ENCODE data around the gene CHORDC1.
"Not testable (repeated sequence)": the region's sequence is repeated elsewhere in the genome, so short reads cannot be mapped to it uniquely, and the experiment has no call there.

The CHORDC1 gene

DNA sequence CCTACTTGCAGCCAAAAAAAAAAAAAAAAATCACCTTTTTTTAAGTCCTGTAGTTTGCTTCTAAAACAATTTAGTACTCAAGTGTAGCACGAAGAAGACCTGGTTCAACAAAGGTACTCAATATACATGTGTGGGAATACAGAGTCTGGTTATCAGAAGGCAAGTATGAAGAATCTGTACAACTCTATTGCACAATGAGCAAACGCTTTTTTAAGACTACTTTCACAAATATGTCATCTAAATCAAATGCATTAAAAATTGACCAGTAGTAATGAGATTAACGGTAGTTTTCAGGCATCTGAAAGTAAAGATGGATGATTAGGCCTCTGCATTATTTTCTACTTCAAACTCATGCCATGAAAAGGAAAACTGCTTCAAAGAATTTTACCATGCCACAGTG, 9.5 kb downstream of the CHORDC1 start:
- FAIRE-seq, result no peak

DNA sequence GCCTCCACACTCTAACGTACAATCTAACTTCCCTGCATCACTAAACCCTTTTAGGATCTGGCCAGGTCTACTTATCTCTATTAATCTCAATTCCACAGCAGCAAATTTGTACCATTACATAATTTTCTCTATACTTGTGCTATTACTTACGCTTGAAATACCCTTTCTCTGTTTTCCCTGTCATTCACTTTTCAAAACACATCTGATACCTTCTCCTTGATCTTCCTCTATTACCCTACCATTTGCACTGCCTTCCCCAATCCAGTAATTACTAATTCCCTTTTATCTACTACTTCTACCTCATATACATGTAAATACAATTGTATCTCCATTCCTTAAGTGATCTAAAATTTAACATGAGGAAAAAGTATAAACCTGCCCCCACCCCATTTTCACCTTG, 14.0 kb downstream of the CHORDC1 start:
- FAIRE-seq, result no peak

DNA sequence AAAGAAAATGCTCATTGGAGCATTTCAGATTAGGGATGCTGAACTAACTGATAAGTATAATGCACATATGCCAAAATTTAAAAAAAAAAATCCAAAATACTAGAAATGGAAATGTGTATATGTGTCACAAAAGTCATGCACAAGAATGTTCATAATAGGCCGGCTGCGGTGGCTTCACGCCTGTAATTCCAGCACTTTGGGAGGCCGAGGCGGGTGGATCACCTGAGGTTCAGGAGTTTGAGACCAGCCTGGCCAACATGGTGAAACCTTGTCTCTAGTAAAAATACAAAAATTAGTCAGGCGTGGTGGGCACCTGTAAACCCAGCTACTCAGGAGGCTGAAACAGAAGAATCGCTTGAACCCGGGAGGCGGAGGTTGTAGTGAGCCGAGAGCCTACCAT, 14.9 kb downstream of the CHORDC1 start:
- not testable (repeated sequence) for FAIRE-seq

DNA sequence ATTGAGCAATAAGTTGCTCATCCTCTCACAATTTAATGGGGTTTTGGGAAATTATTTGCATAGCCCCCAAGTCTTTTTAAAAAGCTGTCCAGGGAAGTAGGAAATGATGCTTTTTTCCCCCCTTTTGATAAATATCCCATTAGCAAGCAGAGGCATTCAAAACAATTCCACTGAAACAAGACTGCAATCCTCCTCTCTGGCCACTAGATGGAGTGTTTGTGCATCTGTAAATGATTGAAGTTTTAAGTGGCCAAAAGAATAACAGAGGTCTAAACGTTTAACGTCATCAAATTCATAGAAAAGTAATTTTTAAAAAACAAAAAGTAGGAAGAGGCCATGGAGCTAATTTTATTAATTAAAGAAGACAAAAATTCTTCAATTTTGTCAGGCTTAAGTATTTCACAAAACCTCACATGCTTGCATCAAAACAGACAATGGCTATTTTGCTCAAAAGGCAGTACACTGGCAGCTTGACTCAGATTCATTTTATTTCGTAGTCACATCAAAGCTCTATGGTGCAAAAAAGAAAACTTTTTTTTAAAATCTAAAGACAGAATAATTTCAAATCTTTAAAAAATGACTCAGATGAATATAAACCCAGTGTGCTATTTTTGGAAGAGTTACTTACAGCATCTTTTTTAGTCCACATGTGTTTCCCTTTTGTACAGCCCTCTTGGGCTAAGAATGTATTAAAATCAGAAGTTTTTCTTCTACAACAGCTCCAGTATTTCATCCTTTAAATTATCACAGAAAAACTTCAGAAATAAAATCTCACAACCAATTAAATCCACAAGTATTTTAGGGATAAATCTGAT, 17.8 kb downstream of the CHORDC1 start:
- no peak for FAIRE-seq

DNA sequence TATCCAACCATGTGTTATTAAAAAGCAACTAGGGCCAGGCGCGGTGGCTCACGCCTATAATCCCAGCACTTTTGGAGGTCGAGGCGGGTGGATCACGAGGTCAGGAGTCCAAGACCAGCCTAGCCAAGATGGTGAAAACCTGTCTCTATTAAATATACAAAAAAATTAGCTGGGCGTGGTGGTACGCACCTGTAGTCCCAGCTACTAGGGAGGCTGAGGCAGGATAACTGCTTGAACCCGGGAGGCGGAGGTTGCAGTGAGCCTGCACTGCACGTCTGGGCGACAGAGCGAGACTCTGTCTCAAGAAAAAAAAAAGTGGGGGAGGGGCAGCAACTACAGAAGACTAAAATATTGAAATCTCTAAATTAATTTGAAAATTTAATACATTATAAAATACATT, 18.4 kb downstream of the CHORDC1 start:
- no peak for FAIRE-seq

DNA sequence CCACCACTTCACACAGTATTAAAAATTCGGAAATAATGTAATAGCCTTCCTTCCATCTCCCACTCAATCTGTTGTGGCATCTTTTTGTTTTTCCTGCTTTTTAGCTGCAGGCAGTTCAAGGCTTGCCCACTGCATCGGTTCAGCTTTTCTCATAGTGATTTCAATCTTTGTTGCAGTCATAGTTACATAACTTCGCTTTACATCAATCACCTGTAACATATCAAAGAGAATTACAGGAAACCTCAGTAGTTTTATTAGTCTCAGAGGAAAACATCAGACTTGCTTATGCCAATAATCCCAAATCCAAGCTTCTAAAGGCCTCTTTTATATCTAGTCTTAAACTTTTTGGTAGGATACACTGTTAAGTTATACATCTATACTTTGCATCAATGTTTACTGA, 20.5 kb downstream of the CHORDC1 start:
- FAIRE-seq, result no peak

DNA sequence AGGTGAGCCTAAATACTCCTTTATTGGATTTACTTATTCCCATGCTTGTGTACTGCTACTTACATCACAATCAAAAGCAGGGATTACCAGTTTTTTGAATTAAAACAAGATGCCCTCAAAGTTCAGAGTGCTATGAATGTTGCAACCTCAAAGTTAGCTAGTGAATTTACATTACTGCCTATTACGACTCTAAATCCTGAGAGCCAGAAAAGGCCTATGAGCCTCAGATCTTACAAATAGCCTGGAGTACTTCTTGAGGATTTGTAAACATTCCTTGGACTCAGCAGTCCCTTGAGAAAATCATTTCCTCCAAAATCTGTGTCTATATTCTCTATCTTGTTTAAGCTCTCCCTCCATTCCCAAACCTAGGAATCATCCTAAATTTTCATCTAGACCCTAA, 25.5 kb downstream of the CHORDC1 start:
- FAIRE-seq, result no peak

DNA sequence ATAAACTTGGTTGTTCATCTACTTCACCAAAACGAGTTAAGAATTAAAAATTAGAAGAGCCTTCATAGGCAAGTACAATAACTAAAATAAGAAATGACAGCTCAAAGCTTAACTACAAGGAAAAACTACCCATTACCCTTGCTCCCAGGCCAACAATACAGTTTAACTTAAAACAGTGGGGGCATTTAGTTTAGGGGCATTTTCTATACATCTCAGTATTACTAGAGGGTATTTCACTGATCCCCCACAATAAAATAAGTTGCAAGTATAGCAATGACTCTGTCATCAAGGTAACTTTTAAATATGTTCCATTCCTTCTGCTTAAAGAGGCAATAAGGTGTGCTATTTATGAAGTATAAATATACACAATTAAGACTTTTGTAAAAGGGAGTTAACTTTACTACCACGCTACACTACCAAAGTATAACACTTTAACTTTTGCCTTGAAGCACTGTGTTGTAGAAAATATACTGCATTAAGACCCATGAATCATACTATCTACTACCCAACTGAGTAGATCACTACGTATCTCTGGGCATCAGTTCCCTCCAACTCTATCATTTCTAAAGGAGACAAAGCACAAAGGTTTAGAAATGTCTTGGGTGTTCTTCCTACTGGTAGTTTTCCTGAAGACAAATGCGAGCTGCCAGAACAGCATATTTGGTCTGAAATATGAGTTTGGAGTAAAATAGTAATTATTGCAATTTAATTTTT, 29.8 kb downstream of the CHORDC1 start:
- no peak for FAIRE-seq

DNA sequence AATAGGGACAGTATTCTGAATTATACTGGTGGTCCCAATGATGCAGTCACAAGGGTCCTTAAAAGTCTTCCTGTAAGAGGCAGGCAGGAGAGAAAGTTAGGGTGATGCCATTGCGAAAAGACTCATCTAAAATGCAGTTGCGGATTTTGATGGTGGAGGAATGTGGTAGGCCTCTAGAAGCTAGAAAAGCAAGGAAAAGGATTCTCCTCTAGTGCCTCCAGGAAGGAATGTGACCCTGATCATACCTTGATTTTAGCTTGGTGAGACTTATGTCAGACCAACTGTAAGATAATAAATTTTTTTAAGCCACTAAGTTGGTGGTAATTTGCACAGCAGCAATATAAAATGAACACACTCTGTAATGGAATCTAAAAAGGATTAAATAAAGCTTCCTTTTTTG, 33.8 kb downstream of the CHORDC1 start:
- FAIRE-seq, result no peak

DNA sequence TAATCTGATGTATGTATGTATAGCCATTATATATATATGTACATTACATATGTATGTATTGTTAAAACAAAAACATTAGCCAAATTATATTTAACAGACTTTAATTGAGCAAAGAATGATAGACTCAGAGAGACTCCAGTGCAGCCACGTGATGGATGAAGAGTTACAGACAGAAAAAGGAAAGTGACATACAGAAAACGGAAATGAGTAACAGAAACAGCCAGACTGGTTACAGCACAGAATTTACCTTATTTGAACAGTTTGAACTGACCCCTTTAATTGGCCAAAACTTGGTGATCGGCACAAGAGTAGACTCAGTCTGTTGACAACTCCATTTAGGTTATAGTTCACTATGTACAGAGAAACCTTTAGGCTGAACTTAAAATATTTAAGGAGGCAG, 35.0 kb downstream of the CHORDC1 start:
- FAIRE-seq, result no peak

DNA sequence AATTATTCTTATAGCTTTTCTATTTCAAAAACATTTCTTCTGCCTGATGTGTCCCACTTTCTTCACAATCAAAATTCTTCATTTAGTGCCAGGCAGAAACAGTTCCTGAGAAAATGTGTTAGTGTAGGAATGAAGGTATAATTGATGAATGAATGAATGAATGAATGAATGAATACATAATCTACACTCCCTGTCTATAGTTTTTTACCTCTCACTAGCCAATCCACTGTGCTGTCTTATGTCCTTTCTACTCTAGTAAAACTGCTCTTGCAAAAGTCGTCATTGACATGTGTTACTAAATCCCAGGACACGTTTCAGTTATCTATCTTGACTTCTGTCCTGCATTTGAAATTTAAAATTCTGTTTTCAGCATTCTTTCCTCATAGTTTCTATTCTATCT, 42.9 kb downstream of the CHORDC1 start:
- no peak for FAIRE-seq

DNA sequence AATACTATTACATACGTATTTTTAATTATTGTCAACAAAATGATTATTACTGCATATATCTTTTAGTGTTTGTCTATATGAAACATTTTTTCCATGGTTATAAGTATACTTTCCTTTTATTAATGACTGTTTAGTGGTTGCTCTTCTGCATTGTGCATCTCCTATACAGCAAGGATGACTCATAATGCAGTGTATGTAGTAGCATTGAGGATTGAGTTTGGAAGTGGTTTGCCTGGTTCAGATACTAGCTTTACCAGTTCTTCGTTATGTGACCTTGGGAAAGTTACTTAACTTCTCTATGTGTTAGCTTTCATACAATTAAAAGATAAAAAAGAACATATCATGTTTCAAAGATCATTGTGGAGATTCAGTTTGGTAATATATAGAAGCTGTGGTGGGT, 44.1 kb downstream of the CHORDC1 start:
- no peak for FAIRE-seq

DNA sequence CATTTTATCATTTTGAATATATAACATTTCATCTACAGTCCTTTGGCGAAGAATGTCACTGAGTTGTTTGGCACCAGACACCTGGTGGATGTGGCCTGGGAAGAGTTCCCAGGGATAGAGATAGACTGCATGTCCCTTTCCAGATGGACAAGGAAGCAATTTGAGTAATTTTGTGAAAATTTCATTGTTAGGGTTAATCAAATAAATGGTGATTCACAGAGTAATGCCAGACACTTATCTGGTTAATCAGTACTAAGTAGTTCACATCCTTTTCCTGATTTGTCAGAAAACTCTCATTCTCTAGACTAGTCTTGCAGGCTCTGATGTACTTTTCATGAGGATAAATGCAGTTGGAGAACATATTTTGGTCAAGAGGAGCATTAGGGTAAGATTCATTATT, 46.8 kb downstream of the CHORDC1 start:
- no peak for FAIRE-seq

DNA sequence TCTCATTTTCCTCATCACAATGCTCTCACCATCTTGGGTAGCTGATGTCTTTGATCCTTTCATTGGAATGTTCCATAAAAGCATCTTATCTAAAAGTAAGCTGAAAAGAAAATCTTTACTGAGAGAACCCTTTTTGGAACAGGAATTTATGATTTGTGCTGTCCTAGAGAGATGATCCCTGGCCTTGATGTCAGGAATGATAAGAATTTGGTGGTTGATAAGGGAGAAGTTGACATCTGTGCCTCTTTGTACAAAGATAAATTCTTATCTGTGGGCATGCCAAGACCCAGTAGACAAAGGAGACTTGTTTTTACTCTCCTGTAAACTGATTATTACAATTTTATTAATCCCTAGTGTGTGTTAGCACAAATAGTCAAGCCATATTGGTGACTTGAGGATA, 51.5 kb downstream of the CHORDC1 start:
- no peak for FAIRE-seq

DNA sequence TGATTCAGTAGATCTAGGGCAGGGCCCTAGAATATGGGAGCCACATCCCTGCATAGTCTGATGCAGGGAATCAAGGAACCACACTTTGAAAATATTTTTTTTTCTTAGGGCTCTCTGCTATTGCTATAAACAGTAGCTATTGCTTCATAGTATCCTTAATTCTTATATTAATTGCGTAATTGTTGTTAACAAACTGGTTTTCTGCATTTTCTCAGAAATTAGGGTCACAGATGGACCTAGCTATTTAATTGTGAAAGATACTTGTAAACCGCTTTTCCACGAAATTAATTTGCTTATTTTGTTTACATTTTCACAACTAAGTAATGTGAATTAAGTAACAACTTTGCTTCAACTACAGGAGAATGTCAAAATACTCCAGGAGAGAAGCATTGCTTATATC, 54.3 kb downstream of the CHORDC1 start:
- no peak for FAIRE-seq

DNA sequence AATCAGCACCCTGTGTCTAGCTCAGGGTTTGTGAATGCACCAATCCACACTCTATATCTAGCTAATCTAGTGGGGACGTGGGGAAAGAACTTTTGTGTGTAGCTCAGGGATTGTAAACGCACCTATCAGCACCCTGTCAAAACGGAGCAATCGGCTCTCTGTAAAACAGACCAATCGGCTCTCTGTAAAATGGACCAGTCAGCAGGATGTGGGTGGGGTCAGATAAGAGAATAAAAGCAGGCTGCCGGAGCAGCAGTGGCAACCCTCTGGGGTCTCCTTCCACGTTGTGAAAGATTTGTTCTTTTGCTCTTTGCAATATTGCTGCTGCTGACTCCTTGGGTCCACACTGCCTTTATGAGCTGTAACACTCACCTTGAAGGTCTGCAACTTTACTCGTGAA, 55.1 kb downstream of the CHORDC1 start:
- not testable (repeated sequence) for FAIRE-seq

DNA sequence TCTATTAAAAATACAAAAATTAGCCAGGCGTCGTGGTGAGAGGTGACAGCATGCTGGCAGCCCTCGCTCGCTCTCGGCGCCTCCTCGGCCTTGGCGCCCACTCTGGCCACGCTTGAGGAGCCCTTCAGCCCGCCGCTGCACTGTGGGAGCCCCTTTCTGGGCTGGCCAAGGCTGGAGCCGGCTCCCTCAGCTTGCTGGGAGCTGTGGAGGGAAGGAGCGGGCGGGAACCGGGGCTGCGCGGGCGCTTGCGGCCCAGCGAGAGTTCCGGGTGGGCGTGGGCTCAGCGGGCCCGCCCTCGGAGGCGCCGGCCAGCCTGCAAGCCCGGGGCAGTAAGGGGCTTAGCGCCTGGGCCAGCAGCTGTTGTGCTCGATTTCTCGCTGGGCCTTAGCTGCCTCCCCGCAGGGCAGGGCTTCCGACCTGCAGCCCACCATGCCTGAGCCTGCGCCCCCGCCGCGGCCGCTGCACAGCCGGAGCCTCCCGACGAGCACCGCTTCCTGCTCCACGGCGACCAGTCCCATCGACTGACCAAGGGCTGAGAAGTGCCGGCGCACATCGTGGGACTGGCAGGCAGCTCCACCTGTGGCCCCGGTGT, 55.8 kb downstream of the CHORDC1 start:
- not testable (repeated sequence) for FAIRE-seq

Data from colon (tissue), 2 donors.